Ishikawa (cell line): ENCODE measurements around the gene NRG2.

ENCODE experiments used
- CEBPB ChIP-seq: IDR thresholded peaks from 2 replicates; pipeline ENCODE4 v1.6.1; 2012
- EGR1 ChIP-seq: IDR thresholded peaks from 2 replicates; pipeline ENCODE4 v1.6.1; 2012
- EP300 ChIP-seq: IDR thresholded peaks from 2 replicates; pipeline ENCODE4 v1.6.1; 2012; ENCODE audit warnings: borderline replicate concordance
- MAX ChIP-seq: IDR thresholded peaks from 2 replicates; pipeline ENCODE4 v1.6.1; 2012
- NFIC ChIP-seq: IDR thresholded peaks from 2 replicates; pipeline ENCODE4 v1.6.1; 2012
- RAD21 ChIP-seq: IDR thresholded peaks from 2 replicates; pipeline ENCODE4 v1.6.1; 2012; ENCODE audit warnings: low read depth
- REST ChIP-seq: IDR thresholded peaks from 2 replicates; pipeline ENCODE4 v1.6.1; 2012; ENCODE audit warnings: low read depth, mild to moderate bottlenecking
- TAF1 ChIP-seq: IDR thresholded peaks from 2 replicates; pipeline ENCODE4 v1.6.1; 2012; ENCODE audit warnings: low read depth, mild to moderate bottlenecking
- TEAD4 ChIP-seq: IDR thresholded peaks from 2 replicates; pipeline ENCODE4 v1.6.1; 2012
- USF1 ChIP-seq: IDR thresholded peaks from 2 replicates; pipeline ENCODE4 v1.6.1; 2012
- YY1 ChIP-seq: IDR thresholded peaks from 2 replicates; pipeline ENCODE4 v1.6.1; 2012; ENCODE audit warnings: low read depth
- ZBTB7A ChIP-seq: IDR thresholded peaks from 2 replicates; pipeline ENCODE4 v1.6.1; 2012; ENCODE audit warnings: low read depth

GRCh38 chr5:139835656-139836055 lies 207.4 kb downstream of the NRG2 start:
- no peak for TF ChIP-seq ZBTB7A
- TF ChIP-seq YY1, result 0 out of 2 replicates have a peak, but pooled peaks have one; percentile 32
- TF ChIP-seq RAD21, result no peak
- no peak for TF ChIP-seq EP300
- TF ChIP-seq EGR1, result no peak
- no peak for TF ChIP-seq CEBPB
- peak; percentile 93 for TF ChIP-seq REST
- no peak for TF ChIP-seq NFIC
- TF ChIP-seq USF1, result no peak
- no peak for TF ChIP-seq TAF1
- TF ChIP-seq MAX, result no peak
- TF ChIP-seq TEAD4, result no peak
